NCI-H2171 treated with DMSO at 0.1 percent for 48 hours (cell line): ENCODE measurements around the gene ACOXL.
"Not testable (repeated sequence)": the region's sequence is repeated elsewhere in the genome, so short reads cannot be mapped to it uniquely, and the experiment has no call there.

ENCODE experiments used
- DNase-seq: peaks from one replicate; lab custom pipeline; 2025; lab: John Stamatoyannopoulos, UW

Gene ACOXL

GRCh38 chr2:111066062-111066593 is 333.8 kb downstream of the ACOXL start:
- no peak for DNase-seq

GRCh38 chr2:111068435-111069058 is 336.2 kb downstream of the ACOXL start:
- no peak for DNase-seq

GRCh38 chr2:111069722-111070121 is 337.3 kb downstream of the ACOXL start:
- peak; percentile 53 for DNase-seq

GRCh38 chr2:111071600-111072171 is 339.3 kb downstream of the ACOXL start:
- DNase-seq = peak; percentile 21

GRCh38 chr2:111072220-111072871 is 340.0 kb downstream of the ACOXL start:
- DNase-seq = no peak

GRCh38 chr2:111082659-111083058 is 350.3 kb downstream of the ACOXL start:
- DNase-seq = not testable (repeated sequence)

- DNase-seq = no peak
Measured at GRCh38 chr2:111091811-111092211, 359.4 kb downstream of the ACOXL start.

- DNase-seq = no peak
Measured at GRCh38 chr2:111094691-111095090, 362.3 kb downstream of the ACOXL start.

GRCh38 chr2:111095434-111095833 is 363.1 kb downstream of the ACOXL start:
- DNase-seq = no peak

GRCh38 chr2:111099402-111099801 is 367.0 kb downstream of the ACOXL start:
- DNase-seq = no peak

GRCh38 chr2:111100087-111100764 is 367.9 kb downstream of the ACOXL start:
- no peak for DNase-seq

GRCh38 chr2:111100765-111101162 is 368.4 kb downstream of the ACOXL start:
- no peak for DNase-seq

GRCh38 chr2:111101592-111101991 is 369.2 kb downstream of the ACOXL start:
- DNase-seq = no peak

GRCh38 chr2:111102216-111102615 is 369.8 kb downstream of the ACOXL start:
- DNase-seq = peak; percentile 14

GRCh38 chr2:111105926-111106325 is 373.6 kb downstream of the ACOXL start:
- DNase-seq = no peak

GRCh38 chr2:111106706-111107105 is 374.3 kb downstream of the ACOXL start:
- no peak for DNase-seq

- peak; percentile 21 for DNase-seq
Measured at GRCh38 chr2:111108745-111109271, 376.4 kb downstream of the ACOXL start.

GRCh38 chr2:111111101-111111755 is 378.9 kb downstream of the ACOXL start:
- no peak for DNase-seq

- no peak for DNase-seq
Measured at GRCh38 chr2:111113838-111114237, 381.5 kb downstream of the ACOXL start.

- no peak for DNase-seq
Measured at GRCh38 chr2:111116011-111116746, 383.8 kb downstream of the ACOXL start.
